ENCODE data around the gene NPFF. TPM values are rescaled to one million over a fixed set of nuclear protein-coding genes. Genes with fewer than 3 reads are reported as not detected.

Gene NPFF
- total and polyA plus RNA-seq, 2 experiments from 2014 or later: not detected

DNA sequence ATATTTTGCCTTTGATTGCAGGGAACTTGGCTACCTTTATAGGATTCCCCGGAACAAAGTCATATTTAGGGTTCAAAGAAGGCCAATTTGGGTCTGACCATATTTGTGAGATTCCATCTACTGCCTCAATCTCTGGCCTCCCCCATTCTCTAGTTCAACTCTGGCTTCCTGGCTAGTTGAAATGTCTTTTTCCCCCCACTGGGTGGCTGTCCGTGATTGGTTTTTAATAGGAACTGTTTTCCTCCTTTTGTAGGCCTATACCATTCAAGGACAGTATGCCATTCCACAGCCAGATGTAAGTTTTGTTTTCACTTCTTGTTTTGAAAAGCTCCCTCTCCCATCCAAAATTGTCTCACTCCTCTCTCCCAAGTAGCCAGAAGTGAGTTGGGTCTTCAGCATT, 41.6 kb downstream of the NPFF start:
- peak overlapping the region; percentile 12 for H3K27ac ChIP-seq
- H3K79me2 ChIP-seq (ENCODE audit: insufficient read depth): peaks cover 100% of the 10 kb centered on the region
- peaks cover 7% of the 10 kb centered on the region; the same call in 1 of the 2 replicates for H4K20me1 ChIP-seq (ENCODE audit: insufficient read depth)
- in situ Hi-C loops (cut with MboI): no loop called here
- H3K9me3 ChIP-seq (ENCODE audit: low read depth): no peaks in the 10 kb centered on the region
- peak overlapping the region; percentile 10; the same call in 1 of the 2 replicates for H3K9ac ChIP-seq
- H3K27me3 ChIP-seq (replicated peaks; ENCODE audit: insufficient read depth): no peaks in the 10 kb centered on the region
- H3K4me3 ChIP-seq: no peak overlapping the region
- H3K9me2 ChIP-seq (ENCODE audit: insufficient read depth): no peaks in the 10 kb centered on the region
- H3F3A ChIP-seq (ENCODE audit: insufficient read depth): peaks cover 79% of the 10 kb centered on the region
- no peaks in the 10 kb centered on the region for H3K4me1 ChIP-seq (ENCODE audit: insufficient read depth)
- H3K4me2 ChIP-seq (ENCODE audit: unreplicated experiment): no peak overlapping the region
- H2AFZ ChIP-seq: no peak overlapping the region
- TF ChIP-seq EZH2 (IDR thresholded peaks at IDR 0.05; ENCODE audit: insufficient read depth, poor library complexity, severe bottlenecking): no peak
- no peak for TF ChIP-seq EZH2phosphoT487 (IDR thresholded peaks at IDR 0.05; ENCODE audit: insufficient read depth, low read depth)
- WGBS, 2 experiments (ENCODE audit: low coverage in 1 of 2, low lambda C conversion rate in 2 of 2, missing lambda C conversion rate in 2 of 2): 63 to 66% methylated on average over 2 of the region's 2 CpGs
- no peak for DNase-seq
- peaks cover 94% of the 10 kb centered on the region for H3K36me3 ChIP-seq (ENCODE audit: low read depth)

DNA sequence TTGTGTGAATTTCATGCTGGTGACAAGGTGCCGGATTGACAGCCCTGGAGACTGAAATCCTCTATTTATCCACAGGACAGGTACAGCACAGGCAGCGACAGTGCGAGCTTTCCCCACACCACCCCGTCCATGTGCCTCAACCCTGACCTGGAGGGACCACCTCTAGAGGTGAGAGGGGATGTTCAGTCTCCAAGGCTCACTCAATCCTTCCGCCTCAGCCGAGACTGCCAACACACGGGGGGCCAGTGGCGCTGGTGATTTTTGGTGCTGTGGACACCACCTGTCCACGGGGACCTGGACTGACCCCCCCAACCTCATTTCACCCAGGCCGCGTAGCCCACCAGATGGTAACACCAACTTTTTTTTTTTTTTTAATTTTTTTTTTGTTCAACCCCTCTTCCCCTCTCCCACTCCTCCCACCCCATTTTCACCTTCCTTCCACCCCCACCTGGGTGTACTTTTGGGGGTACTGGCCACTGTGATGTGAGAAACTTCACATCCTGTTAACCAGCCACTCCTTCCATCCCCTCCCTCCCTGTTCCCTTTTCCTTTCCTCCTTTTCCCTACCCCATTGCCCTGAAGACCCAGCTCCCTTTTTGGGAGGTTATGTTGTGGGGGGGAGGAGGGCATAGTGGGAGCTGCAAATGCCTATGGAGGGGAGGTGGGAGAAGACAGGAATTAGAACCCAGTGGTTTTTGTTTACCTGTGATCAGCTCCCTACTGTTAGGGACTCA, 42.4 kb downstream of the NPFF start:
- Histone ChIP-seq H4K20me1 (ENCODE audit: insufficient read depth) (peaks cover 8% of the 10 kb centered on the region; the same call in 1 of the 2 replicates), H3K4me1 (ENCODE audit: insufficient read depth) (no peaks in the 10 kb centered on the region)
- in situ Hi-C loops (cut with MboI): no loop called here

DNA sequence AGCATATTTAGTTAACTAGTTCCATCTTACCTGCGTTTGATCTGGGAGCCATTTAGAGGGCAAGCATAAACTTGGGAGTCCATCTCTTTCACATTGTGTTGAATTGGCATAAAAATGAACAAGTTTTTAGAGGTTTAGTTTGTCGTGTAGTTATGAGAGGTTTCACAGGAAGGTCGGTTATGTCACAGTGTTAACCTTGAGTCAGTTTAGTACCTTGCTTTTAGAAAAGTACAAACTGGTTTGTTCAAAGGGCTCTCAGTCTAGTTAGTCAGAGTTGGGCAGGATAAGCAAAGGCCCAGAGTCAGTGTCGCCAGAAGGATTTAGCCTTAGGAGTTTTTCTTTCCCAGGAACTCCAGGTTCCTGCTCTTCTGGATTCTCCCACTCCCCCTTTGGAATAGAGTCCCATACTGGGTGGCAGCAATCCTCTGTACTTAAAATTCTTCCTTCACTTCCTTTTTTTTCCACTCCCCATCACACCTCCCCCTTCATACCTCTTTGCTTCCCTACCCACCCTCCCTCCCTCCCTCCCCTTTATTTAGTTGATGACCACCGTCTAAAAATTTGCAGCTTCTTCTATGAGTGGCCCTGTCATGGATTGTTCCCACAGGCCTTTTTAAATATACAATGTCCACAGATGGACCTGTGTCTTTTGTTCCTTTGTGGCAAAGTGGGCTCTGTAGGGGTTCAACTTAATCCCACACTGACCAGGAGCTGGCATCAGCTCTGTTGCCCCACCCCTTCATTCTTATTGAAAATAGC, 43.3 kb downstream of the NPFF start:
- WGBS, 2 experiments (ENCODE audit: low coverage in 1 of 2, low lambda C conversion rate in 2 of 2, missing lambda C conversion rate in 2 of 2): 52 to 55% methylated on average over 5 of the region's 5 CpGs
- no peaks in the 10 kb centered on the region for H3K9me3 ChIP-seq (ENCODE audit: low read depth)
- H3K4me3 ChIP-seq: no peak overlapping the region
- H3K27me3 ChIP-seq (replicated peaks; ENCODE audit: insufficient read depth): no peaks in the 10 kb centered on the region
- no peaks in the 10 kb centered on the region for H3K4me1 ChIP-seq (ENCODE audit: insufficient read depth)
- no peak overlapping the region for H3K4me2 ChIP-seq (ENCODE audit: unreplicated experiment)
- in situ Hi-C loops (cut with MboI): no loop called here
- H3K9me2 ChIP-seq (ENCODE audit: insufficient read depth): no peaks in the 10 kb centered on the region
- no peak overlapping the region for H2AFZ ChIP-seq
- H3F3A ChIP-seq (ENCODE audit: insufficient read depth): peaks cover 80% of the 10 kb centered on the region
- H3K9ac ChIP-seq: no peak overlapping the region
- H3K27ac ChIP-seq: no peak overlapping the region
- H4K20me1 ChIP-seq (ENCODE audit: insufficient read depth): peaks cover 8% of the 10 kb centered on the region; the same call in 1 of the 2 replicates
- DNase-seq: no peak
- H3K79me2 ChIP-seq (ENCODE audit: insufficient read depth): peaks cover 100% of the 10 kb centered on the region
- peaks cover 96% of the 10 kb centered on the region for H3K36me3 ChIP-seq (ENCODE audit: low read depth)
- TF ChIP-seq EZH2 (IDR thresholded peaks at IDR 0.05; ENCODE audit: insufficient read depth, poor library complexity, severe bottlenecking) (no peak), EZH2phosphoT487 (IDR thresholded peaks at IDR 0.05; ENCODE audit: insufficient read depth, low read depth) (no peak)

More for the DNA sequence above, 42.4 kb downstream of the NPFF start:
- Histone ChIP-seq H3K9me3 (ENCODE audit: low read depth) (no peaks in the 10 kb centered on the region), H3K9ac (0 out of 2 replicates have a peak overlapping the region, but pooled peaks have one; percentile 12), H3K4me3 (no peak overlapping the region), H3K4me2 (ENCODE audit: unreplicated experiment) (no peak overlapping the region), H3K27me3 (replicated peaks; ENCODE audit: insufficient read depth) (no peaks in the 10 kb centered on the region), H3K36me3 (ENCODE audit: low read depth) (peaks cover 96% of the 10 kb centered on the region), H3K27ac (no peak overlapping the region), H3F3A (ENCODE audit: insufficient read depth) (peaks cover 79% of the 10 kb centered on the region), H3K79me2 (ENCODE audit: insufficient read depth) (peaks cover 100% of the 10 kb centered on the region), H3K9me2 (ENCODE audit: insufficient read depth) (no peaks in the 10 kb centered on the region), H2AFZ (no peak overlapping the region)
- WGBS, 2 experiments (ENCODE audit: low coverage in 1 of 2, low lambda C conversion rate in 2 of 2, missing lambda C conversion rate in 2 of 2): 85 to 89% methylated on average over 11 of the region's 11 CpGs
- DNase-seq: no peak
- TF ChIP-seq EZH2phosphoT487 (IDR thresholded peaks at IDR 0.05; ENCODE audit: insufficient read depth, low read depth) (no peak), EZH2 (IDR thresholded peaks at IDR 0.05; ENCODE audit: insufficient read depth, poor library complexity, severe bottlenecking) (no peak)

DNA sequence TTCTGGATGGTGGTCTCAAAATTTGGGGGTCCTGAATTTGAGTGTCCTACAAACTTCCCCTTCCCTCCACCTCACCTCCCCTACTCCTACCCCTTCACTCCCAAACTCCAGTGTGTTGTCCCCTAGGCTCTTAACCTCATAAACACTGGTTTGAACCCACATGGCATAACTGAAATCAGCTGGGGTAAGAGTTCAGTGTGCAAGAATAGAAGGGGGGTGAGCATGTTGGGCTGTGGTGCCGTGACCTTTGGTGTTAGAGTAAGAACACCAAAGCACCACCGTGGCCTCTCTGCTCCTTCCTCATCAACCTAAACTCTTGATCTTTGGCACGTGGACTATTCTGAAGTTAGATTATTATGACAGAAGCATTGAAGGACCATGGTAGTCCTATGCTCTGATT, 44.3 kb downstream of the NPFF start:
- Histone ChIP-seq H3K4me2 (ENCODE audit: unreplicated experiment) (no peak overlapping the region), H2AFZ (no peak overlapping the region), H3K36me3 (ENCODE audit: low read depth) (peaks cover 96% of the 10 kb centered on the region), H3K9ac (no peak overlapping the region), H4K20me1 (ENCODE audit: insufficient read depth) (peaks cover 8% of the 10 kb centered on the region; the same call in 1 of the 2 replicates), H3K9me2 (ENCODE audit: insufficient read depth) (no peaks in the 10 kb centered on the region), H3K4me1 (ENCODE audit: insufficient read depth) (no peaks in the 10 kb centered on the region), H3K79me2 (ENCODE audit: insufficient read depth) (peaks cover 100% of the 10 kb centered on the region), H3F3A (ENCODE audit: insufficient read depth) (peaks cover 72% of the 10 kb centered on the region), H3K4me3 (no peak overlapping the region), H3K27ac (no peak overlapping the region), H3K27me3 (replicated peaks; ENCODE audit: insufficient read depth) (no peaks in the 10 kb centered on the region), H3K9me3 (ENCODE audit: low read depth) (no peaks in the 10 kb centered on the region)
- TF ChIP-seq EZH2 (IDR thresholded peaks at IDR 0.05; ENCODE audit: insufficient read depth, poor library complexity, severe bottlenecking) (no peak), EZH2phosphoT487 (IDR thresholded peaks at IDR 0.05; ENCODE audit: insufficient read depth, low read depth) (no peak)
- WGBS, 2 experiments (ENCODE audit: low coverage in 1 of 2, low lambda C conversion rate in 2 of 2, missing lambda C conversion rate in 2 of 2): 57 to 74% methylated on average over 3 of the region's 3 CpGs
- in situ Hi-C loops (cut with MboI): no loop called here
- no peak for DNase-seq

All from GM23248 (cell line).